ENCODE results near the gene TNRC6C. TPM values are rescaled to one million over a fixed set of nuclear protein-coding genes. Genes with fewer than 3 reads are reported as not detected.
A peak's percentile ranks its signal among the peaks of the same experiment; 100 is the strongest.

The TNRC6C gene
- total and polyA plus RNA-seq, 2 of the 13 experiments (the other 11 are each of a cell fraction or from before 2014, with no cell fraction given): 0.66 to 4.9 TPM

GRCh38 chr17:77959126-77959925, 823 bp downstream of the TNRC6C start (continued):
- TF ChIP-seq ARID4A (CRISPR knock-in tag; IDR thresholded peaks at IDR 0.05; ENCODE audit: borderline replicate concordance) (peak; percentile 46; the same call in 1 of the 2 replicates), ARID2 (CRISPR knock-in tag; IDR thresholded peaks at IDR 0.05; ENCODE audit: borderline replicate concordance) (peak; percentile 57; the same call in 1 of the 2 replicates), NKX3-1 (CRISPR knock-in tag; IDR thresholded peaks at IDR 0.05) (0 out of 2 replicates have a peak, but pooled peaks have one; percentile 31), SIN3A (IDR thresholded peaks at IDR 0.05; ENCODE audit: borderline replicate concordance, low read depth, low read length) (no peak), ZNF687 (CRISPR knock-in tag; IDR thresholded peaks at IDR 0.05) (peak; percentile 64), CEBPG (CRISPR knock-in tag; IDR thresholded peaks at IDR 0.05) (no peak), CHCHD3 (CRISPR knock-in tag; IDR thresholded peaks at IDR 0.05) (0 out of 2 replicates have a peak, but pooled peaks have one; percentile 26), ATF7 (IDR thresholded peaks at IDR 0.05) (no peak), ATF7 (CRISPR knock-in tag; IDR thresholded peaks at IDR 0.05) (no peak), ZNF558 (CRISPR knock-in tag; IDR thresholded peaks at IDR 0.05; ENCODE audit: borderline replicate concordance) (no peak; the same call in 1 of the 2 replicates), ERF (CRISPR knock-in tag; IDR thresholded peaks at IDR 0.05) (0 out of 2 replicates have a peak, but pooled peaks have one; percentile 2), AHR (CRISPR knock-in tag; IDR thresholded peaks at IDR 0.05) (no peak), HNRNPLL (IDR thresholded peaks at IDR 0.05; ENCODE audit: low read depth, low read length, poor library complexity, severe bottlenecking) (peak; percentile 62), SAP130 (CRISPR knock-in tag; IDR thresholded peaks at IDR 0.05; ENCODE audit: low read depth) (peak; percentile 43; the same call in 1 of the 2 replicates), TBX3 (IDR thresholded peaks at IDR 0.05; ENCODE audit: borderline replicate concordance) (no peak), RARA (CRISPR knock-in tag; IDR thresholded peaks at IDR 0.05) (no peak), EED (CRISPR knock-in tag; IDR thresholded peaks at IDR 0.05) (0 out of 2 replicates have a peak, but pooled peaks have one; percentile 58), BORCS8-MEF2B (CRISPR knock-in tag; IDR thresholded peaks at IDR 0.05) (peak; percentile 68; the same call in 1 of the 2 replicates), ZNF616 (CRISPR knock-in tag; IDR thresholded peaks at IDR 0.05; ENCODE audit: low read depth) (no peak), ATF7-NPFF (CRISPR knock-in tag; IDR thresholded peaks at IDR 0.05; ENCODE audit: low read depth) (peak; percentile 60), SOX5 (CRISPR knock-in tag; IDR thresholded peaks at IDR 0.05; ENCODE audit: borderline replicate concordance) (no peak), ZMYM4 (CRISPR knock-in tag; IDR thresholded peaks at IDR 0.05) (no peak), RAD21 (CRISPR knock-in tag; IDR thresholded peaks at IDR 0.05) (peak; percentile 38; the same call in 1 of the 2 replicates)
